GM13976 (cell line): ENCODE data around the gene GAR1.
"Not testable (repeated sequence)": the region's sequence is repeated elsewhere in the genome, so short reads cannot be mapped to it uniquely, and the experiment has no call there.

Experiments used
- DNase-seq: peaks from one replicate; pipeline ENCODE4 v3.0.0; 2012; ENCODE audit warnings: low spot score
- CTCF ChIP-seq: IDR thresholded peaks from 2 replicates; pipeline ENCODE4 v1.5.1; 2012; ENCODE audit warnings: borderline replicate concordance, mild to moderate bottlenecking; ENCODE audit not compliant: insufficient read depth; ENCODE audit errors: extremely low read depth, missing control alignments, control extremely low read depth
- in situ Hi-C: fragments of 300-500 bp; cut with MboI; formaldehyde crosslinking; loops from one replicate; pipeline ENCODE4 v1.12.0; 2022; ENCODE audit warnings: low sequenced_read_pairs, mixed read lengths, inconsistent platforms; ENCODE audit not compliant: unreplicated experiment

The GAR1 gene

DNA sequence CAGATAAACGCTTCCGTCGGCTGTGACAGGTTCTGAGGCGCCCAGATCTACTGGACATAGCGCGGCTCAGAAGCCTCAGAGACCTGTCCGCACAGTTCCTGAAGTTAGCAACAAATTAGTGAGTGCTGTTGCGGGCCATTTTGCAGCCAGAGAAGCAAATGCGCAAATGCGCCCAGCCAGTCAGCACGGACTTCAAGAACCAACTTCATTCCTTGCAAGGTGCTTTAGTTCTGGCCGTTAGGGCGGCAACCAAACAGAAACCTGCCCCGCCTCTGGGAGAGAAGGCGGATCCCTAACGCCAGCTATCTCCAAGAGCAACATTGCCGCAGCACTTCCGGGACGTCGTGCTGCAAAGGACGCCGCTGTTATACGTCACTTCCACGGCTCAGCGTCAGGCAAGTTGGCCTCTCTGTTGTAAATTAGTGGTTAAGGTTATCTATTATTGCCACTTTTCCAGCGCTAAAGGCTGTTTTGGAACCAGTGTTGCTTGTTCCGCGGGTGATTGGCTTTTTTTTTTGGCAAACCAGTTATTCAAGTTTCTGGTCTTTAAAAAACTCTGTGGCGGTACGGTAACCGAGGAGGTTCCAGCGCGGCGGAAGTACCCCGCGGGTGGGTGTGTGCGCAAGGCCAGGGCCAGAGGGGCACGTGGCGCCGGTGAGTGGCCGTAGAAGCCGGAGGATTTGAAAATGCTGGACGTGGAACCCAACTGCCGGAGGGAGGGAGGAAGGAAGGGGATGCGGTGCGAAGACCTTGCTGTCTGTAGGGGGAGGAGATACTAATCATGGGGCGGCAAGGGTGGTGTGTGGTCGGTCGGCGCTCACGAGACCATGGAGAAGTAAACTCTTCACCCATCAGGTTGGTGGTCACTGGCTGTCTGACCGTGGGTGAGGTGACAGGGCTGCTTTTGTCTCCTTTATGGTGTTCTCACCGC lies at the start of gene GAR1:
GAR1 (plus strand) TSS at position 612 of the 931 bp plus-strand sequence. CDS start 403 bp downstream, outside the sequence.
- TF ChIP-seq CTCF, result no peak
- in situ Hi-C loops, result no loop called here
- peak; percentile 93 for DNase-seq

DNA sequence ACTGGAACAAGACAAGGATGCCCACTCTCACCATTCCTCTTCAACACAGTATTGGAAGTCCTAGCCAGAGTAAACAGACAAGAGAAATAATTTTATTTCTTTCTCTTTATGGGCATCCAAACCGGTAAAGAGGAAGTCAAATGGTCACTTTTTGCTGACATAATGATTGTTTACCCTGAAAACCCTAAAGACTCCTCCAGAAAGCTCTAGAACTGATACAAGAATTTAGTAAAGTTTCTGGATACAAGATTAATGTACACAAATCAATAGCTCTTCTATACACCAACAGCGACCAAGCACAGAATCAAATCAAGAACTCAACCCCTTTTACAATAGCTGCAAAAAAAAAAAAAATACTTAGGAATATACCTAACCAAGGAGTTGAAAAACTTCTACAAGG lies 33.5 kb upstream of the GAR1 start:
- DNase-seq, in situ Hi-C loops: not testable (repeated sequence)

DNA sequence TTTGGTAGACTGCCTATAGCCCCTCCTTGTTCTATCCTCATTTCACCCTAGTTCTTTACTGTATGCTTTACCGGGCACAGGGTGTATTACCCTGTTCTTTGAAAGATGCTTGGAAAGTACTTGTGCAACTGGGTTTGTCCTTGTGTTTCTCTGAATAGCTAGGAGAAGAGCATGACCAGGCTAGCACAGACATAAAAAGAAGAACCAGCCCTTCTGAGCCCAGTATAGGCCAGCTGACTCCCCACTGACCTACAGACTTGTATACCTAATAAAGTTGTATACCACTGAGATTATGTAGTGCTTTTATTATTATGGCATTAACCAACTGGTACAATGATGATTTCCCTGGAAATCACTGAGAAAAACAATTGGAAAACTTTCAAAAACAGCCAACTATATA lies 28.7 kb upstream of the GAR1 start:
- DNase-seq, result no peak
- in situ Hi-C loops, result no loop called here
- no peak for TF ChIP-seq CTCF

DNA sequence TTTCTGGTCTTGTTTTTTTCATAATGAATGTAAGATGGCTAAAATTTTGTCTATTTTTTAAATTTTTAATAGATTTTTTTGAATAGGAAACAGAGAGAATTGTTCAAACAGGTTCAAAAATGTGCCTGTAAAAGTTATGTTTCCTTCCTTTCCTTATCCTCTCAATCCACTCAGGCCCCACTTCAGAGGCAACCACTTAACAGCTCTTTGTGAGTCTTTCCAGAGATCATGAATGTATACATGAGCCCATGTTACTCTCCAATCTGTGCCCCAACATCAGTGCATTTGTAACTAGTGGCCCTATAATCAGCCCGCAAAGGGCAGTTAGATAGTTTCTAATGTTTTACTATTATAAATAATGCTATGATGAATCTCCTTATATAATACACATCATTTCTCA lies 27.8 kb upstream of the GAR1 start:
- TF ChIP-seq CTCF, result no peak
- DNase-seq, result no peak

DNA sequence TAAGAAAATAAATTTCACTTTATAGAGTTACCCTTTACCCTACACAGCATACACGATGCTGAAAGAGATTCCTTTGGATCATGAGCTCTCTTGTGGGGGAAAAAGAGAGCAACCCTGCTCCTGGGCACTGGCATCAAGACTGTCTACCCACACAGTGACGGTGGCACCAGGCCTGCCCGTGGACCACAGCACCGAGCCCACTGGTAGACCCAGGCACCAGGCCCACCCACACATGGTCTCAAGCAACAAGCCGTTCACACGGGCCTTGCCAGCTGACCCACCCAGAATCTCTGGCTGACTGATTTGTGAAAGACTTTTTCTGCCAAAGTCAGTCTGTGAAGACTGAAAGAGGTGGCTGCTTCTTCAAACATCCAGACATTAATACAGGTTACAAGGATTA lies 20.5 kb upstream of the GAR1 start:
- no peak for DNase-seq
- in situ Hi-C loops, result no loop called here
- no peak for TF ChIP-seq CTCF

More for the DNA sequence above, 27.8 kb upstream of the GAR1 start:
- in situ Hi-C loops, result no loop called here

DNA sequence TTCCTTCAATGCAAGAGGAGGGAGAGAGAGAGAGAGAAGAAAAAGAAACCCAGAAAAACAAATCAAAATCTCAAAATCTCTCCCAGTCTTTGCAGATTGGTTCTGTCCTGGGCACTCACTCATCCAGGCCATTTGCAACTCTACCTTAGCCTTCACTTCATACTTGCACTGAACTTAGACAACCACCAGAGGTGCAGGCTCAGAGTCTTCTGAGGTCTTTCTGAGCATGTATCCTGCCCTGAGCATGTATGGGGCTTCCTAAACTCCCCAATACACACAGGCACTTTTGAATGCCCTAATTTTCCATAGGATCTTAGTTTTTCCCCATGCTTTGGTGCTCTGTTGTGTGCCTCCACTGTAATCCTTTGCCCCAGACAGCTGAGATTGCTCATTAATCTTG lies 16.7 kb upstream of the GAR1 start:
- TF ChIP-seq CTCF, result no peak
- in situ Hi-C loops, result no loop called here
- no peak for DNase-seq

DNA sequence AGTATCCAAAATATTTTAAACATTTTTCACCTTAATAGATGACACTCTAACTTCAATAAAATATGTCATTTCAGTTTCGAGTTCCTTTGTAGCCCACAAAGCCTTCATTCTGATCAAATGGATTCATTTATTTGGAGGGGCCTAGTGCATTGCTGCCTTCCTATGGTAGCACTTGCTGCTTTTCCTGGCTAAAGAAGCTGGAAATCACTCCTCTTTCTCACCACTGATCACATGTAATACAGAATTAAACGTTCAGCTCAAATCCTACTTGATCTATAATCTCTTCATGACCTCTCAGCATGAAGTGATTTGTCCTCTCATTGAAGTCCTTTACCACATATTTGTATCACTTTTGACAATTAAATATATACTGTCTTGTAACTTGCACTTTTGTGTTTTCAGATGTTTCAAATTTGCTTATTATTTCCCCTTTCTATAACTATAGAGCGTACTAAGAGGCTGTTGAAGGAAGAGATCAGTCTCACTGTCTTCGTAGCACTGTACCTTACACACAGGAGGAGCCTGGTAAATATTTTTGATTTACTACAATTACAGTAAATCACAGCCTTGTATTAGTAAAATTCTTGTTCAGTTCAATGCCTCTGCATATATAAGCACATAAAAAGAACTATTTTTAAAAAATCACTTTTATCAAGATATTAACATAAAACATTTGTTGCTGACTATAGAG lies 14.3 kb upstream of the GAR1 start:
- no peak for DNase-seq
- TF ChIP-seq CTCF, result no peak
- in situ Hi-C loops, result loop anchor here (10.0 kb wide), 1 partner anchor 376 kb away; no protein-coding TSS in a partner anchor
